PC-9 (cell line): Measurements from ENCODE around the gene MRPL16. TPM values are rescaled to one million over a fixed set of nuclear protein-coding genes. Genes with fewer than 3 reads are reported as not detected.
"Not testable (repeated sequence)": the region's sequence is repeated elsewhere in the genome, so short reads cannot be mapped to it uniquely, and the experiment has no call there.

Experiments used
- BruUV-seq: library from RNA; stranded (reverse); fragments of 400-500 nt; replicated peaks from 2 replicates; lab custom pipeline; 2021; lab: Mats Ljungman, UMichigan
- CTCF ChIA-PET: fragments of 300-600 bp; sonication (Branson Sonifier 250); formaldehyde crosslinking; loops from one replicate; lab custom pipeline; 2022; ENCODE audit warnings: antibody characterized with exemption; lab: Charles Lee
- POLR2A ChIA-PET: fragments of 300-600 bp; sonication (Branson Sonifier 250); formaldehyde crosslinking; loops from one replicate; lab custom pipeline; 2022; ENCODE audit warnings: antibody characterized with exemption; ENCODE audit not compliant: unreplicated experiment; lab: Charles Lee
- DNase-seq, 2 experiments: peaks; one replicate each; pipeline versions ENCODE4 v3.0.0 to v3.0.0-alpha.2; 2015 to 2022; ENCODE audit warnings: mixed read lengths in 1 of 2
- H2AFZ ChIP-seq: fragments of 200-600 bp; sonication (generic); 2 replicates; pipeline ENCODE4 v1.8.1; 2017; ENCODE audit warnings: antibody characterized with exemption
- H3F3A ChIP-seq: fragments of 200-600 bp; sonication (generic); 2 replicates; pipeline ENCODE4 v1.8.1; 2017; ENCODE audit warnings: antibody characterized with exemption, mild to moderate bottlenecking, low read depth; ENCODE audit not compliant: insufficient read depth
- H3K27ac ChIP-seq: fragments of 200-600 bp; sonication (generic); 2 replicates; pipeline ENCODE4 v1.6.1; 2016; ENCODE audit warnings: mixed run types
- H3K27me3 ChIP-seq: fragments of 200-600 bp; sonication (generic); 2 replicates; pipeline ENCODE4 v1.6.1; 2016; ENCODE audit warnings: low read depth, mixed run types; ENCODE audit not compliant: insufficient read depth
- H3K36me3 ChIP-seq: fragments of 200-600 bp; sonication (generic); 2 replicates; pipeline ENCODE4 v1.6.1; 2016; ENCODE audit warnings: low read depth, mixed run types
- H3K4me1 ChIP-seq: fragments of 200-600 bp; sonication (generic); replicated peaks from 2 replicates; pipeline ENCODE4 v1.6.1; 2016; ENCODE audit warnings: mixed run types; ENCODE audit not compliant: insufficient read depth
- H3K4me2 ChIP-seq: fragments of 200-600 bp; sonication (generic); 2 replicates; pipeline ENCODE4 v1.6.1; 2017; ENCODE audit warnings: mixed run types
- H3K4me3 ChIP-seq: fragments of 200-600 bp; sonication (generic); 2 replicates; pipeline ENCODE4 v1.6.1; 2016; ENCODE audit warnings: mixed run types
- H3K79me2 ChIP-seq: fragments of 200-600 bp; sonication (generic); 2 replicates; pipeline ENCODE4 v1.6.1; 2017; ENCODE audit warnings: low read depth, mixed run types
- H3K9me2 ChIP-seq: fragments of 200-600 bp; sonication (generic); 2 replicates; pipeline ENCODE4 v1.8.1; 2017; ENCODE audit warnings: mild to moderate bottlenecking; ENCODE audit not compliant: insufficient read depth
- H3K9me3 ChIP-seq: fragments of 200-600 bp; sonication (generic); 2 replicates; pipeline ENCODE4 v1.8.1; 2016; ENCODE audit warnings: low read depth; ENCODE audit not compliant: insufficient read depth
- H4K20me1 ChIP-seq: fragments of 200-600 bp; sonication (generic); 2 replicates; pipeline ENCODE4 v1.8.1; 2017; ENCODE audit not compliant: insufficient read depth
- CTCF ChIP-seq: fragments of 200-600 bp; sonication (generic); conservative IDR thresholded peaks from 2 replicates; pipeline ENCODE4 v1.6.1; 2017; ENCODE audit warnings: mixed run types, antibody characterized with exemption, mild to moderate bottlenecking, moderate library complexity
- EZH2 ChIP-seq: fragments of 200-600 bp; sonication (generic); IDR thresholded peaks from 2 replicates; pipeline ENCODE4 v1.8.0; 2017; ENCODE audit warnings: antibody characterized with exemption, low read depth
- intact Hi-C: fragments of 100-400 bp; cut with micrococcal nuclease; formaldehyde crosslinking; loops from one replicate; pipeline ENCODE4 v1.10.0; 2022; ENCODE audit not compliant: unreplicated experiment
- total RNA-seq: library from RNA; stranded (reverse); gene quantifications from 2 replicates; pipeline ENCODE4 v1.2.3, GENCODE V29; 2021

Gene MRPL16
- total RNA-seq, 1 experiment from 2014 or later, result 64.7 TPM

- no TSS peak for BruUV-seq
- intact Hi-C loops, result loop anchor here (1.0 kb wide), 3 partner anchors 11 to 118 kb away; partner anchors contain the start of gene PATL1
- peak overlapping the region; percentile 21; the same call in 1 of the 2 replicates for H3K4me3 ChIP-seq
- DNase-seq, result no peak
- H3K4me2 ChIP-seq, result peak overlapping the region; percentile 61
- CTCF ChIA-PET, result interaction anchor here (0.6 kb wide), 1 partner anchor 10 kb away, joined by 3 read pairs; no protein-coding TSS in a partner anchor
- peak overlapping the region; percentile 79 for H3K27ac ChIP-seq
- no peaks in the 10 kb centered on the region for H3K9me3 ChIP-seq
- no peak overlapping the region for H2AFZ ChIP-seq
- no peaks in the 10 kb centered on the region for H3K27me3 ChIP-seq
- H3K36me3 ChIP-seq, result peaks cover 49% of the 10 kb centered on the region
- POLR2A ChIA-PET, result interaction anchor here (0.6 to 1.0 kb wide), 6 partner anchors 10 to 1293 kb away, joined by 4 to 15 read pairs (median 7); partner anchors contain the start of gene PATL1
- H3K79me2 ChIP-seq, result peaks cover 30% of the 10 kb centered on the region
- H3F3A ChIP-seq, result peaks cover 45% of the 10 kb centered on the region
- peaks cover 10% of the 10 kb centered on the region for H4K20me1 ChIP-seq
- peaks cover 37% of the 10 kb centered on the region for H3K4me1 ChIP-seq
- TF ChIP-seq EZH2 (no peak), CTCF (no peak)
- no peaks in the 10 kb centered on the region for H3K9me2 ChIP-seq
Measured at GRCh38 chr11:59787255-59787588, 23.4 kb downstream of the MRPL16 start.

- Histone ChIP-seq H4K20me1 (peaks cover 11% of the 10 kb centered on the region), H3K79me2 (peaks cover 37% of the 10 kb centered on the region), H3K9me3 (no peaks in the 10 kb centered on the region), H3K4me1 (peaks cover 37% of the 10 kb centered on the region), H3K36me3 (peaks cover 37% of the 10 kb centered on the region), H2AFZ (no peak overlapping the region), H3K27ac (peak overlapping the region; percentile 79; the same call in 1 of the 2 replicates), H3K4me3 (no peak overlapping the region), H3F3A (peaks cover 41% of the 10 kb centered on the region), H3K27me3 (no peaks in the 10 kb centered on the region), H3K9me2 (no peaks in the 10 kb centered on the region), H3K4me2 (0 out of 2 replicates have a peak overlapping the region, but pooled peaks have one; percentile 61)
- CTCF ChIA-PET, result interaction anchor here (0.7 kb wide), 1 partner anchor 21 kb away, joined by 6 read pairs; no protein-coding TSS in a partner anchor
- intact Hi-C loops, result no loop called here
- TF ChIP-seq EZH2 (no peak), CTCF (no peak)
- POLR2A ChIA-PET, result no interaction called here
- DNase-seq, result no peak
- no TSS peak for BruUV-seq
Measured at GRCh38 chr11:59785818-59786217, 24.8 kb downstream of the MRPL16 start.

GRCh38 chr11:59784441-59784840 is 26.1 kb downstream of the MRPL16 start:
- Histone ChIP-seq H3F3A (peaks cover 46% of the 10 kb centered on the region), H3K4me1 (peaks cover 43% of the 10 kb centered on the region), H3K36me3 (peaks cover 30% of the 10 kb centered on the region), H4K20me1 (peaks cover 11% of the 10 kb centered on the region), H3K79me2 (peaks cover 43% of the 10 kb centered on the region)
- H3K27me3 ChIP-seq, H2AFZ ChIP-seq, BruUV-seq, DNase-seq, H3K9me3 ChIP-seq, POLR2A ChIA-PET, H3K27ac ChIP-seq, CTCF ChIA-PET, H3K4me2 ChIP-seq, H3K4me3 ChIP-seq, intact Hi-C loops, H3K9me2 ChIP-seq: not testable (repeated sequence)
